RPMI7951 (cell line): ENCODE data around the gene EMC1. TPM values are rescaled to one million over a fixed set of nuclear protein-coding genes. Genes with fewer than 3 reads are reported as not detected.
"Not testable (repeated sequence)": the region's sequence is repeated elsewhere in the genome, so short reads cannot be mapped to it uniquely, and the experiment has no call there.

ENCODE experiments used
- DNase-seq: peaks from one replicate; pipeline ENCODE4 v3.0.0-alpha.2; 2012; ENCODE audit warnings: low read depth
- total RNA-seq: library from RNA; depleted of rRNA; stranded (reverse); fragments of >200 nt; shearing (Covaris generic); gene quantifications from 2 replicates; pipeline ENCODE4 v1.2.3, GENCODE V29; 2014; rRNA removed

The EMC1 gene
- total RNA-seq, 1 experiment from 2014 or later = 71.3 TPM

GRCh38 chr1:19190468-19190867 is 60.9 kb downstream of the EMC1 start:
- no peak for DNase-seq

- no peak for DNase-seq
Measured at GRCh38 chr1:19189270-19189669, 62.1 kb downstream of the EMC1 start.

GRCh38 chr1:19187852-19188251 is 63.5 kb downstream of the EMC1 start:
- no peak for DNase-seq

GRCh38 chr1:19186001-19186400 is 65.3 kb downstream of the EMC1 start:
- DNase-seq = no peak

- no peak for DNase-seq
Measured at GRCh38 chr1:19182223-19182622, 69.1 kb downstream of the EMC1 start.

- DNase-seq = not testable (repeated sequence)
Measured at GRCh38 chr1:19180265-19180657, 71.1 kb downstream of the EMC1 start.

- DNase-seq = peak; percentile 23
Measured at GRCh38 chr1:19179597-19180264, 71.6 kb downstream of the EMC1 start.

GRCh38 chr1:19178734-19179398 is 72.5 kb downstream of the EMC1 start:
- no peak for DNase-seq

- DNase-seq = no peak
Measured at GRCh38 chr1:19177811-19178210, 73.5 kb downstream of the EMC1 start.

GRCh38 chr1:19169642-19170041 is 81.7 kb downstream of the EMC1 start:
- DNase-seq = peak; percentile 71

- DNase-seq = no peak
Measured at GRCh38 chr1:19167140-19167539, 84.2 kb downstream of the EMC1 start.

- no peak for DNase-seq
Measured at GRCh38 chr1:19166066-19166465, 85.3 kb downstream of the EMC1 start.

Other genes starting within 250 kb of the EMC1 start
- gene UBR4, start 41.3 kb downstream of the EMC1 start, total RNA-seq = 45.4 and 60.2 TPM in 2 replicates
- 42.5 and 56.4 TPM in 2 replicates for gene MRTO4, start 281 bp upstream of the EMC1 start, total RNA-seq
- 0.68 and 0.84 TPM in 2 replicates for gene AKR7A3, start 37.2 kb upstream of the EMC1 start, total RNA-seq
- gene AKR7A2, start 60.6 kb upstream of the EMC1 start, total RNA-seq = 128 and 181 TPM in 2 replicates
- 15.4 and 18.4 TPM in 2 replicates for gene SLC66A1, start 60.8 kb upstream of the EMC1 start, total RNA-seq
- gene CAPZB, start 234.0 kb upstream of the EMC1 start, total RNA-seq = 324 and 335 TPM in 2 replicates